ENCODE measurements around the gene PARVG.

The PARVG gene

GRCh38 chr22:44243761-44244160 is 63.0 kb downstream of the PARVG start:
- no peak overlapping the region for H3K4me2 ChIP-seq
- H3K4me3 ChIP-seq, result no peak overlapping the region
- no peaks in the 10 kb centered on the region for H3K36me3 ChIP-seq
- H3K9ac ChIP-seq, result no peak overlapping the region
- peaks cover 0 to 12% (median 9%) of the 10 kb centered on the region in 10 experiments; a peak in 13 of 20 replicates for H3K4me1 ChIP-seq
- no peaks in the 10 kb centered on the region for H3K27me3 ChIP-seq
- H3K9me3 ChIP-seq (replicated peaks in 1 of 11), result peaks cover 3 to 12% (median 6%) of the 10 kb centered on the region in 11 experiments; a peak in 20 of 22 replicates
- no peak overlapping the region for H3K27ac ChIP-seq
- H4K20me1 ChIP-seq, result no peaks in the 10 kb centered on the region
- TF ChIP-seq Cebpa-rat (IDR thresholded peaks at IDR 0.05), result no peak

- Histone ChIP-seq H4K20me1 (no peaks in the 10 kb centered on the region), H3K4me1 (peaks cover 0 to 12% (median 9%) of the 10 kb centered on the region in 10 experiments; a peak in 13 of 20 replicates), H3K27ac (no peak overlapping the region), H3K4me3 (no peak overlapping the region), H3K9ac (no peak overlapping the region), H3K9me3 (replicated peaks in 1 of 11) (peaks cover 8 to 18% (median 11%) of the 10 kb centered on the region in 11 experiments; a peak in 21 of 22 replicates), H3K36me3 (no peaks in the 10 kb centered on the region), H3K27me3 (no peaks in the 10 kb centered on the region), H3K4me2 (no peak overlapping the region)
- no peak for TF ChIP-seq Cebpa-rat (IDR thresholded peaks at IDR 0.05)
Observed at GRCh38 chr22:44244265-44244822, 63.6 kb downstream of the PARVG start.

- Histone ChIP-seq H3K9ac (no peak overlapping the region), H4K20me1 (no peaks in the 10 kb centered on the region), H3K4me2 (no peak overlapping the region), H3K36me3 (no peaks in the 10 kb centered on the region), H3K27me3 (no peaks in the 10 kb centered on the region), H3K4me3 (no peak overlapping the region), H3K9me3 (replicated peaks in 1 of 11) (peaks cover 19 to 29% (median 22%) of the 10 kb centered on the region in 11 experiments), H3K27ac (no peak overlapping the region), H3K4me1 (peaks cover 0 to 12% (median 9%) of the 10 kb centered on the region in 10 experiments; a peak in 13 of 20 replicates)
- no peak for TF ChIP-seq Cebpa-rat (IDR thresholded peaks at IDR 0.05)
Observed at GRCh38 chr22:44245438-44245837, 64.7 kb downstream of the PARVG start.

- no peaks in the 10 kb centered on the region for H3K27me3 ChIP-seq
- H3K4me1 ChIP-seq, result peaks cover 0 to 12% (median 9%) of the 10 kb centered on the region in 10 experiments; a peak in 13 of 20 replicates
- H4K20me1 ChIP-seq, result no peaks in the 10 kb centered on the region
- H3K36me3 ChIP-seq, result no peaks in the 10 kb centered on the region
- H3K4me2 ChIP-seq, result no peak overlapping the region
- H3K9me3 ChIP-seq (replicated peaks in 1 of 11), result peaks cover 23 to 33% (median 26%) of the 10 kb centered on the region in 11 experiments
- no peak overlapping the region for H3K9ac ChIP-seq
- no peak for TF ChIP-seq Cebpa-rat (IDR thresholded peaks at IDR 0.05)
- H3K4me3 ChIP-seq, result no peak overlapping the region
- no peak overlapping the region for H3K27ac ChIP-seq
Observed at GRCh38 chr22:44245867-44246266, 65.1 kb downstream of the PARVG start.

GRCh38 chr22:44246615-44247326 is 66.0 kb downstream of the PARVG start:
- no peaks in the 10 kb centered on the region for H3K36me3 ChIP-seq
- no peaks in the 10 kb centered on the region for H4K20me1 ChIP-seq
- no peak overlapping the region for H3K9ac ChIP-seq
- TF ChIP-seq Cebpa-rat (IDR thresholded peaks at IDR 0.05), result no peak
- H3K9me3 ChIP-seq (replicated peaks in 1 of 11), result peaks cover 26 to 41% (median 29%) of the 10 kb centered on the region in 11 experiments
- no peak overlapping the region for H3K4me3 ChIP-seq
- H3K27ac ChIP-seq, result no peak overlapping the region
- H3K27me3 ChIP-seq, result no peaks in the 10 kb centered on the region
- peaks cover 0 to 12% (median 9%) of the 10 kb centered on the region in 10 experiments; a peak in 13 of 20 replicates for H3K4me1 ChIP-seq
- peak overlapping the region in 8 of 11 experiments; percentile 13 to 59 (median 38); a peak in 11 of 22 replicates for H3K4me2 ChIP-seq

- no peaks in the 10 kb centered on the region for H4K20me1 ChIP-seq
- peak overlapping the region in 7 of 11 experiments; percentile 24 to 59 (median 44); a peak in 11 of 22 replicates for H3K4me2 ChIP-seq
- no peak overlapping the region for H3K9ac ChIP-seq
- no peak for TF ChIP-seq Cebpa-rat (IDR thresholded peaks at IDR 0.05)
- H3K36me3 ChIP-seq, result no peaks in the 10 kb centered on the region
- no peaks in the 10 kb centered on the region for H3K27me3 ChIP-seq
- H3K4me1 ChIP-seq, result peaks cover 0 to 12% (median 9%) of the 10 kb centered on the region in 10 experiments; a peak in 13 of 20 replicates
- H3K27ac ChIP-seq, result no peak overlapping the region
- H3K4me3 ChIP-seq, result no peak overlapping the region
- H3K9me3 ChIP-seq (replicated peaks in 1 of 11), result peaks cover 26 to 41% (median 29%) of the 10 kb centered on the region in 11 experiments
Observed at GRCh38 chr22:44247346-44247745, 66.6 kb downstream of the PARVG start.

- H3K9ac ChIP-seq, result no peak overlapping the region
- H3K4me3 ChIP-seq, result no peak overlapping the region
- H3K4me2 ChIP-seq, result no peak overlapping the region
- peaks cover 26 to 41% (median 29%) of the 10 kb centered on the region in 11 experiments for H3K9me3 ChIP-seq (replicated peaks in 1 of 11)
- H3K36me3 ChIP-seq, result no peaks in the 10 kb centered on the region
- H3K27ac ChIP-seq, result no peak overlapping the region
- H3K27me3 ChIP-seq, result no peaks in the 10 kb centered on the region
- H4K20me1 ChIP-seq, result no peaks in the 10 kb centered on the region
- peaks cover 0 to 12% (median 9%) of the 10 kb centered on the region in 10 experiments; a peak in 13 of 20 replicates for H3K4me1 ChIP-seq
- no peak for TF ChIP-seq Cebpa-rat (IDR thresholded peaks at IDR 0.05)
Observed at GRCh38 chr22:44247923-44248892, 67.5 kb downstream of the PARVG start.

GRCh38 chr22:44248926-44249325 is 68.2 kb downstream of the PARVG start:
- H3K4me2 ChIP-seq, result no peak overlapping the region
- H4K20me1 ChIP-seq, result no peaks in the 10 kb centered on the region
- H3K27ac ChIP-seq, result no peak overlapping the region
- H3K4me3 ChIP-seq, result no peak overlapping the region
- H3K9ac ChIP-seq, result no peak overlapping the region
- H3K27me3 ChIP-seq, result no peaks in the 10 kb centered on the region
- H3K36me3 ChIP-seq, result no peaks in the 10 kb centered on the region
- no peak for TF ChIP-seq Cebpa-rat (IDR thresholded peaks at IDR 0.05)
- H3K4me1 ChIP-seq, result peaks cover 0 to 12% (median 9%) of the 10 kb centered on the region in 10 experiments; a peak in 13 of 20 replicates
- H3K9me3 ChIP-seq (replicated peaks in 1 of 11), result peaks cover 26 to 41% (median 29%) of the 10 kb centered on the region in 11 experiments

All from BLaER1 treated with 17β-estradiol and CSF1 and Interleukin-3, amounts not matched to agents 10 nM and 100 nM (cell line).